Measurements from ENCODE around the gene FRY.

Gene FRY

DNA sequence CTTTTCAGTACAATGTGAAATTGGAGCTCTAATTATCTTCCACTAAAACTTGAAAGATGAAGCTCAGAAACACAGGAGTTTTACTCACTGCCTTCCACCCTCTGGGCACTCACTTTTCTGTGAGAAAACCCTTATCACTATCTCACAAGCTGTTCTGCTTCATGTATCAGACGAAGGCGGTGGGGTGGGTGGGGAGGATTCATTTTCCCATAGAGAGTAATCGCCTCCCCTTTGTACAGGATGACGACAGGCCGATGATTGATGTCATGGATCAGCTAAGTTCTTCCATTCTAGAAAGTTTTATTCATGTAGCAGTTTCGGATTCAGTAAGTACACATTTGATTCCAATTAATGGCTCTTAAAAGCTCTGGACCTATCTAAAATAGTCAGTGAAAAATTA, 143.7 kb downstream of the FRY start:
- Mint-ChIP-seq H3K4me1 (peaks cover 5% of the 10 kb centered on the region), H3K36me3 (ENCODE audit: low read depth) (no peaks in the 10 kb centered on the region), H3K4me3 (no peak overlapping the region), H3K9me3 (no peaks in the 10 kb centered on the region), H3K27me3 (ENCODE audit: low read depth, poor library complexity) (peaks cover 2% of the 10 kb centered on the region), H3K27ac (no peak overlapping the region)
- DNase-seq, result peak; percentile 35
- TF ChIP-seq, protein P1, sequence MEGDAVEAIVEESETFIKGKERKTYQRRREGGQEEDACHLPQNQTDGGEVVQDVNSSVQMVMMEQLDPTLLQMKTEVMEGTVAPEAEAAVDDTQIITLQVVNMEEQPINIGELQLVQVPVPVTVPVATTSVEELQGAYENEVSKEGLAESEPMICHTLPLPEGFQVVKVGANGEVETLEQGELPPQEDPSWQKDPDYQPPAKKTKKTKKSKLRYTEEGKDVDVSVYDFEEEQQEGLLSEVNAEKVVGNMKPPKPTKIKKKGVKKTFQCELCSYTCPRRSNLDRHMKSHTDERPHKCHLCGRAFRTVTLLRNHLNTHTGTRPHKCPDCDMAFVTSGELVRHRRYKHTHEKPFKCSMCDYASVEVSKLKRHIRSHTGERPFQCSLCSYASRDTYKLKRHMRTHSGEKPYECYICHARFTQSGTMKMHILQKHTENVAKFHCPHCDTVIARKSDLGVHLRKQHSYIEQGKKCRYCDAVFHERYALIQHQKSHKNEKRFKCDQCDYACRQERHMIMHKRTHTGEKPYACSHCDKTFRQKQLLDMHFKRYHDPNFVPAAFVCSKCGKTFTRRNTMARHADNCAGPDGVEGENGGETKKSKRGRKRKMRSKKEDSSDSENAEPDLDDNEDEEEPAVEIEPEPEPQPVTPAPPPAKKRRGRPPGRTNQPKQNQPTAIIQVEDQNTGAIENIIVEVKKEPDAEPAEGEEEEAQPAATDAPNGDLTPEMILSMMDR (IDR thresholded peaks at IDR 0.05), result no peak

DNA sequence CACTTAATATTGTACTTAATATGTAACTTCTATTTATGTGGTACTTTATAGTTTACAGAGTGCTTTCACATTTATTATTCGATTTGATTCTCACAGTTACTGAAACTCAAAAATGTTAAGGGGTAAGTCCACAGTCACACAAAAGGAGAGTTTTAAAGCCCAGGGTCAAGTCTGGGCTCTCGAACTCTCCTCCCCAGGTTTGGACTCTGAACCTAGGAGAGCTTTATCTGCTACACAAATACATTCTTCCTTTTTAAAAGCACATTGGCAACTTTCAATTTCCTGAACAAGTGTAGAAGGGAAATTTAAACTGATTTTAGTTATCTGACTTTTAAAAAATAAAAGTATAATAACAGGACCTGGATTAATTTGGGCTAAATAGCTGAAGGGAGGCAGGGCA, 144.4 kb downstream of the FRY start:
- Mint-ChIP-seq H3K4me3 (no peak overlapping the region), H3K36me3 (ENCODE audit: low read depth) (no peaks in the 10 kb centered on the region), H3K27ac (no peak overlapping the region), H3K4me1 (peaks cover 5% of the 10 kb centered on the region), H3K27me3 (ENCODE audit: low read depth, poor library complexity) (peaks cover 3% of the 10 kb centered on the region), H3K9me3 (no peaks in the 10 kb centered on the region)
- no peak for DNase-seq
- TF ChIP-seq, protein P1 (IDR thresholded peaks at IDR 0.05), result no peak

DNA sequence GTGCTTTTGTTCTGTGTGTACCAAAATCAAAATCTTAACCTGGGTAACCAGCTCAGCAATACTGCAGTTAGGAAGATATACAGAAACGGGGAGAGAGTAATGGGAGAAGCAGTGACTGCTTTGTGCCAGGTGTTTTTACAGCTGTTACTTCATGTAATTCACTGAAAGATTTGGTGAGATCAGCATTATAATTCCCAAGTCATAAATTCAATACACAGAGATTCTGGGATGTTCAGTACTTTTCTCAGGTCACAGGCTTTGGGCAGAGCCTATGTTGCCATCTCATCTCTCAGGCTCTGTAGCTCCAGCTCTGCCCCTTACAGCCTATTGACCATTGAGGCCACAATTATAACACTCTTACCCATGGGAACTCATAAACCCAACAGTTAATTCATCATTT, 145.1 kb downstream of the FRY start:
- Mint-ChIP-seq H3K36me3 (ENCODE audit: low read depth) (no peaks in the 10 kb centered on the region), H3K4me3 (no peak overlapping the region), H3K9me3 (no peaks in the 10 kb centered on the region)

DNA sequence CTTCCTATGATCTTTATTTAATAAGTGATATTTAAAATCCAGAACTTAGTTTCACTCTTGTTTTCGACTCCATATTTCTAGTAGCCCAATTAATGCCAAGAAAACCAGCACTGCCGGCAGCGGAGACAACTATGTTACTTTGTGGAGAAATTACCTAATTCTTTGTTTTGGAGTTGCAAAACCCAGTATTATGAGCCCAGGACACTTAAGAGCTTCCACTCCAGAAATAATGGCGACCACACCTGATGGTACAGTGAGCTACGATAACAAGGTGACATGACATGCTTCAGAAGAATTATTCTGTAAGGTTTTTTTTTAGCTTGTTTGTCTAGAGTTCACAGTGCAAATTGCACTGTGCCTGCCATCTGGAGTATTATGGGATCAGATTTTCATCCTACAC, 147.2 kb downstream of the FRY start:
- TF ChIP-seq, protein P1 (IDR thresholded peaks at IDR 0.05), result no peak
- DNase-seq, result no peak
- H3K4me1 Mint-ChIP-seq, result peaks cover 5% of the 10 kb centered on the region
- H3K27me3 Mint-ChIP-seq (ENCODE audit: low read depth, poor library complexity), result peaks cover 3% of the 10 kb centered on the region
- H3K27ac Mint-ChIP-seq, result no peak overlapping the region
- H3K36me3 Mint-ChIP-seq (ENCODE audit: low read depth), result no peaks in the 10 kb centered on the region
- no peaks in the 10 kb centered on the region for H3K9me3 Mint-ChIP-seq
- H3K4me3 Mint-ChIP-seq, result no peak overlapping the region

More for the DNA sequence above, 145.1 kb downstream of the FRY start:
- TF ChIP-seq, protein P1 (IDR thresholded peaks at IDR 0.05), result no peak
- DNase-seq, result no peak
- peak overlapping the region; percentile 40 for H3K27ac Mint-ChIP-seq
- H3K4me1 Mint-ChIP-seq, result peaks cover 5% of the 10 kb centered on the region
- H3K27me3 Mint-ChIP-seq (ENCODE audit: low read depth, poor library complexity), result peaks cover 3% of the 10 kb centered on the region

DNA sequence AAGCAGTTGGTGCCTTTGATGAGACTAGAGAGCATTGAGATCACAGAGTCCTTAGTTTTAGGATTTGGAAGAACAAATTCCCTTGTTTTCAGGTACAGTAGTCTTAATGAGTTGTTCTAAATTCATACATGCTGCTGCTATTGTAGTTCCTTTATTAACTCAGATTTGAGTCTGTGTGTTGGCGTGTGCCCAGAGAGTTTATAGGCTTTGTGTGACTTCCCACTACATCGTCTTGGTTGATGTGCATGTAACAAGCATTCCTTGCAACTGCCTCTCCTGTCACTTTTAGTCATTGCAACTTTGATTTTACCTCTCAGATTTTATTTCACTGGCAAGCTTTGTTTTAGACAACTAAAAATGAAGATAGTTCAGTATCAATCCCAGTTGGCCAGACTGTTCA, 148.1 kb downstream of the FRY start:
- Mint-ChIP-seq H3K27me3 (ENCODE audit: low read depth, poor library complexity) (peaks cover 3% of the 10 kb centered on the region), H3K36me3 (ENCODE audit: low read depth) (no peaks in the 10 kb centered on the region), H3K9me3 (no peaks in the 10 kb centered on the region), H3K27ac (no peak overlapping the region), H3K4me1 (peaks cover 5% of the 10 kb centered on the region), H3K4me3 (no peak overlapping the region)
- DNase-seq, result no peak
- TF ChIP-seq, protein P1 (IDR thresholded peaks at IDR 0.05), result no peak

DNA sequence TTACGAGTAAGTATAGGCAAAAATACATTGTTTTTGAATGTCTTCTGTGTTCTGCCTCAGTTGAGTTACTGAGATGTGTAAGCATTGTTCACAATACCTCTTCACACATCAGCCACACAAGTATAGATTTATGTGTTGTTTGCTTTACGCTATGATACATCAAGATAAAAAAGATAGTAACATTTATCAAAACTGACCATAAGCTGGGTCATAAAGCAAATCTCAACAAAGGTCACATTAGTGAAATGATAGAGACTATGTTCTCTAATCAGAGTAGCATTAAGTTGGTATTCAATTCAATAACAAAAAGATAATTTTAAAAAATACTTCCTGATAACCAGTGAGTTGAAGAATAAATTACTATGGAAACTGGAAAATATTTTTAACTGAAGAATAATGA, 156.1 kb downstream of the FRY start:
- H3K27me3 Mint-ChIP-seq (ENCODE audit: low read depth, poor library complexity), result no peaks in the 10 kb centered on the region
- no peaks in the 10 kb centered on the region for H3K36me3 Mint-ChIP-seq (ENCODE audit: low read depth)
- DNase-seq, result no peak
- no peaks in the 10 kb centered on the region for H3K9me3 Mint-ChIP-seq
- no peak overlapping the region for H3K4me3 Mint-ChIP-seq
- H3K27ac Mint-ChIP-seq, result no peak overlapping the region
- TF ChIP-seq, protein P1 (IDR thresholded peaks at IDR 0.05), result no peak
- H3K4me1 Mint-ChIP-seq, result no peaks in the 10 kb centered on the region

Measured in nephron progenitor cell (in vitro differentiated cells).